ENCODE data around the gene MLH1.

The MLH1 gene

GRCh38 chr3:36964331-36964730 is 29.0 kb upstream of the MLH1 start:
- H3K9ac ChIP-seq (ENCODE audit: insufficient read length, low read depth): no peak overlapping the region
- no peak for DNase-seq (ENCODE audit: low read depth, low spot score)
- no peaks in the 10 kb centered on the region for H3K36me3 ChIP-seq (ENCODE audit: insufficient read depth, insufficient read length, low read length)
- H3K4me3 ChIP-seq (ENCODE audit: insufficient read length, low read depth): no peak overlapping the region
- H3K27me3 ChIP-seq (ENCODE audit: insufficient read depth, insufficient read length): no peaks in the 10 kb centered on the region
- no peaks in the 10 kb centered on the region for H3K4me1 ChIP-seq (ENCODE audit: insufficient read depth, insufficient read length)
- TF ChIP-seq YY1 (IDR thresholded peaks at IDR 0.05; ENCODE audit: insufficient read depth, insufficient read length) (no peak), SUZ12 (IDR thresholded peaks at IDR 0.05; ENCODE audit: extremely low read depth, insufficient read depth, insufficient read length) (no peak), ZNF274 (IDR thresholded peaks at IDR 0.05; ENCODE audit: low read depth, low read length) (no peak)
- H3K9me3 ChIP-seq (ENCODE audit: insufficient read depth, low read length): no peaks in the 10 kb centered on the region

- H3K4me3 ChIP-seq (ENCODE audit: insufficient read length, low read depth): no peak overlapping the region
- H3K4me1 ChIP-seq (ENCODE audit: insufficient read depth, insufficient read length): peaks cover under 1% of the 10 kb centered on the region
- TF ChIP-seq ZNF274 (IDR thresholded peaks at IDR 0.05; ENCODE audit: low read depth, low read length) (no peak), YY1 (IDR thresholded peaks at IDR 0.05; ENCODE audit: insufficient read depth, insufficient read length) (no peak), SUZ12 (IDR thresholded peaks at IDR 0.05; ENCODE audit: extremely low read depth, insufficient read depth, insufficient read length) (no peak)
- H3K27me3 ChIP-seq (ENCODE audit: insufficient read depth, insufficient read length): no peaks in the 10 kb centered on the region
- DNase-seq (ENCODE audit: low read depth, low spot score): no peak
- no peaks in the 10 kb centered on the region for H3K9me3 ChIP-seq (ENCODE audit: insufficient read depth, low read length)
- no peaks in the 10 kb centered on the region for H3K36me3 ChIP-seq (ENCODE audit: insufficient read depth, insufficient read length, low read length)
- H3K9ac ChIP-seq (ENCODE audit: insufficient read length, low read depth): no peak overlapping the region
Observed at GRCh38 chr3:36964817-36965216, 28.5 kb upstream of the MLH1 start.

- Histone ChIP-seq H3K9ac (ENCODE audit: insufficient read length, low read depth) (no peak overlapping the region), H3K4me3 (ENCODE audit: insufficient read length, low read depth) (no peak overlapping the region), H3K27me3 (ENCODE audit: insufficient read depth, insufficient read length) (no peaks in the 10 kb centered on the region), H3K4me1 (ENCODE audit: insufficient read depth, insufficient read length) (peaks cover 2% of the 10 kb centered on the region), H3K9me3 (ENCODE audit: insufficient read depth, low read length) (no peaks in the 10 kb centered on the region), H3K36me3 (ENCODE audit: insufficient read depth, insufficient read length, low read length) (no peaks in the 10 kb centered on the region)
- no peak for TF ChIP-seq SUZ12 (IDR thresholded peaks at IDR 0.05; ENCODE audit: extremely low read depth, insufficient read depth, insufficient read length)
- no peak for DNase-seq (ENCODE audit: low read depth, low spot score)
Observed at GRCh38 chr3:36965440-36965839, 27.9 kb upstream of the MLH1 start.

- no peak overlapping the region for H3K4me3 ChIP-seq (ENCODE audit: insufficient read length, low read depth)
Observed at GRCh38 chr3:36969085-36969484, 24.2 kb upstream of the MLH1 start.

GRCh38 chr3:36969540-36970432 is 23.5 kb upstream of the MLH1 start:
- Histone ChIP-seq H3K27me3 (ENCODE audit: insufficient read depth, insufficient read length) (no peaks in the 10 kb centered on the region), H3K4me1 (ENCODE audit: insufficient read depth, insufficient read length) (peaks cover 2% of the 10 kb centered on the region), H3K9me3 (ENCODE audit: insufficient read depth, low read length) (no peaks in the 10 kb centered on the region), H3K9ac (ENCODE audit: insufficient read length, low read depth) (no peak overlapping the region), H3K4me3 (ENCODE audit: insufficient read length, low read depth) (no peak overlapping the region), H3K36me3 (ENCODE audit: insufficient read depth, insufficient read length, low read length) (no peaks in the 10 kb centered on the region)
- no peak for DNase-seq (ENCODE audit: low read depth, low spot score)
- TF ChIP-seq SUZ12 (IDR thresholded peaks at IDR 0.05; ENCODE audit: extremely low read depth, insufficient read depth, insufficient read length): no peak
- no peak for TF ChIP-seq YY1 (IDR thresholded peaks at IDR 0.05; ENCODE audit: insufficient read depth, insufficient read length)
- no peak for TF ChIP-seq ZNF274 (IDR thresholded peaks at IDR 0.05; ENCODE audit: low read depth, low read length)

More at GRCh38 chr3:36969085-36969484, 24.2 kb upstream of the MLH1 start:
- no peaks in the 10 kb centered on the region for H3K36me3 ChIP-seq (ENCODE audit: insufficient read depth, insufficient read length, low read length)
- H3K9ac ChIP-seq (ENCODE audit: insufficient read length, low read depth): no peak overlapping the region
- DNase-seq (ENCODE audit: low read depth, low spot score): no peak
- H3K9me3 ChIP-seq (ENCODE audit: insufficient read depth, low read length): no peaks in the 10 kb centered on the region
- TF ChIP-seq ZNF274 (IDR thresholded peaks at IDR 0.05; ENCODE audit: low read depth, low read length): no peak
- no peak for TF ChIP-seq YY1 (IDR thresholded peaks at IDR 0.05; ENCODE audit: insufficient read depth, insufficient read length)
- TF ChIP-seq SUZ12 (IDR thresholded peaks at IDR 0.05; ENCODE audit: extremely low read depth, insufficient read depth, insufficient read length): no peak
- H3K27me3 ChIP-seq (ENCODE audit: insufficient read depth, insufficient read length): no peaks in the 10 kb centered on the region
- peaks cover 2% of the 10 kb centered on the region for H3K4me1 ChIP-seq (ENCODE audit: insufficient read depth, insufficient read length)

GRCh38 chr3:36972163-36972562 is 21.2 kb upstream of the MLH1 start:
- Histone ChIP-seq H3K4me1 (ENCODE audit: insufficient read depth, insufficient read length) (peaks cover 2% of the 10 kb centered on the region), H3K36me3 (ENCODE audit: insufficient read depth, insufficient read length, low read length) (no peaks in the 10 kb centered on the region), H3K9ac (ENCODE audit: insufficient read length, low read depth) (no peak overlapping the region), H3K27me3 (ENCODE audit: insufficient read depth, insufficient read length) (no peaks in the 10 kb centered on the region), H3K9me3 (ENCODE audit: insufficient read depth, low read length) (no peaks in the 10 kb centered on the region), H3K4me3 (ENCODE audit: insufficient read length, low read depth) (no peak overlapping the region)
- TF ChIP-seq SUZ12 (IDR thresholded peaks at IDR 0.05; ENCODE audit: extremely low read depth, insufficient read depth, insufficient read length): no peak
- TF ChIP-seq YY1 (IDR thresholded peaks at IDR 0.05; ENCODE audit: insufficient read depth, insufficient read length): no peak
- TF ChIP-seq ZNF274 (IDR thresholded peaks at IDR 0.05; ENCODE audit: low read depth, low read length): no peak
- DNase-seq (ENCODE audit: low read depth, low spot score): no peak

- TF ChIP-seq YY1 (IDR thresholded peaks at IDR 0.05; ENCODE audit: insufficient read depth, insufficient read length) (no peak), SUZ12 (IDR thresholded peaks at IDR 0.05; ENCODE audit: extremely low read depth, insufficient read depth, insufficient read length) (no peak), ZNF274 (IDR thresholded peaks at IDR 0.05; ENCODE audit: low read depth, low read length) (no peak)
- Histone ChIP-seq H3K36me3 (ENCODE audit: insufficient read depth, insufficient read length, low read length) (no peaks in the 10 kb centered on the region), H3K9ac (ENCODE audit: insufficient read length, low read depth) (no peak overlapping the region), H3K9me3 (ENCODE audit: insufficient read depth, low read length) (no peaks in the 10 kb centered on the region), H3K27me3 (ENCODE audit: insufficient read depth, insufficient read length) (no peaks in the 10 kb centered on the region), H3K4me3 (ENCODE audit: insufficient read length, low read depth) (no peak overlapping the region), H3K4me1 (ENCODE audit: insufficient read depth, insufficient read length) (peaks cover 2% of the 10 kb centered on the region)
- no peak for DNase-seq (ENCODE audit: low read depth, low spot score)
Observed at GRCh38 chr3:36973139-36973538, 20.2 kb upstream of the MLH1 start.
